Measurements from ENCODE around the gene TBC1D24.
"Not testable (repeated sequence)": the region's sequence is repeated elsewhere in the genome, so short reads cannot be mapped to it uniquely, and the experiment has no call there.

The TBC1D24 gene

GRCh38 chr16:2432801-2433505, 42.0 kb upstream of the TBC1D24 start:
- no peaks in the 10 kb centered on the region for H3K9me3 ChIP-seq (ENCODE audit: insufficient read depth, low read depth, low read length)
- WGBS, result 96% methylated on average over 15 of the region's 15 CpGs
- 0 out of 2 replicates have a peak, but pooled peaks cover 5% of the 10 kb centered on the region for H3K4me1 ChIP-seq (ENCODE audit: insufficient read depth, low read length)
- H3K27me3 ChIP-seq (ENCODE audit: insufficient read depth, low read length), result no peaks in the 10 kb centered on the region
- no peak overlapping the region for H3K9ac ChIP-seq (ENCODE audit: low read depth, low read length)
- peaks cover 68% of the 10 kb centered on the region for H3K36me3 ChIP-seq (ENCODE audit: insufficient read depth, low read length)
- no peak overlapping the region for H3K4me3 ChIP-seq (ENCODE audit: low read length)
- no peak overlapping the region for H3K27ac ChIP-seq (ENCODE audit: low read depth, low read length)

GRCh38 chr16:2435236-2435635, 39.7 kb upstream of the TBC1D24 start:
- whole genome bisulfite sequencing, result 83% methylated on average over 4 of the region's 4 CpGs
- H3K36me3 ChIP-seq (ENCODE audit: insufficient read depth, low read length), result peaks cover 91% of the 10 kb centered on the region
- H3K4me1 ChIP-seq (ENCODE audit: insufficient read depth, low read length), result not testable (repeated sequence)

GRCh38 chr16:2436110-2436509, 38.8 kb upstream of the TBC1D24 start:
- H3K4me1 ChIP-seq (ENCODE audit: insufficient read depth, low read length), result no peaks in the 10 kb centered on the region
- 96% methylated on average over 9 of the region's 9 CpGs for WGBS

More at GRCh38 chr16:2435236-2435635, 39.7 kb upstream of the TBC1D24 start:
- not testable (repeated sequence) for H3K27me3 ChIP-seq (ENCODE audit: insufficient read depth, low read length); H3K9me3 ChIP-seq (ENCODE audit: insufficient read depth, low read depth, low read length); H3K4me3 ChIP-seq (ENCODE audit: low read length); H3K27ac ChIP-seq (ENCODE audit: low read depth, low read length); H3K9ac ChIP-seq (ENCODE audit: low read depth, low read length)

GRCh38 chr16:2437032-2437790, 37.7 kb upstream of the TBC1D24 start:
- Histone ChIP-seq H3K9me3 (ENCODE audit: insufficient read depth, low read depth, low read length) (no peaks in the 10 kb centered on the region), H3K27ac (ENCODE audit: low read depth, low read length) (no peak overlapping the region), H3K27me3 (ENCODE audit: insufficient read depth, low read length) (no peaks in the 10 kb centered on the region), H3K4me1 (ENCODE audit: insufficient read depth, low read length) (no peaks in the 10 kb centered on the region), H3K4me3 (ENCODE audit: low read length) (no peak overlapping the region), H3K9ac (ENCODE audit: low read depth, low read length) (no peak overlapping the region), H3K36me3 (ENCODE audit: insufficient read depth, low read length) (peaks cover 85% of the 10 kb centered on the region)
- WGBS, result 96% methylated on average over 24 of the region's 24 CpGs

More at GRCh38 chr16:2436110-2436509, 38.8 kb upstream of the TBC1D24 start:
- no peak overlapping the region for H3K4me3 ChIP-seq (ENCODE audit: low read length)
- H3K36me3 ChIP-seq (ENCODE audit: insufficient read depth, low read length), result peaks cover 91% of the 10 kb centered on the region
- H3K9me3 ChIP-seq (ENCODE audit: insufficient read depth, low read depth, low read length), result no peaks in the 10 kb centered on the region
- no peaks in the 10 kb centered on the region for H3K27me3 ChIP-seq (ENCODE audit: insufficient read depth, low read length)
- no peak overlapping the region for H3K9ac ChIP-seq (ENCODE audit: low read depth, low read length)
- H3K27ac ChIP-seq (ENCODE audit: low read depth, low read length), result no peak overlapping the region

- WGBS, result 96% methylated on average over 14 of the region's 14 CpGs
- no peaks in the 10 kb centered on the region for H3K4me1 ChIP-seq (ENCODE audit: insufficient read depth, low read length)
- no peak overlapping the region for H3K9ac ChIP-seq (ENCODE audit: low read depth, low read length)
- no peak overlapping the region for H3K27ac ChIP-seq (ENCODE audit: low read depth, low read length)
- peaks cover 77% of the 10 kb centered on the region for H3K36me3 ChIP-seq (ENCODE audit: insufficient read depth, low read length)
- H3K27me3 ChIP-seq (ENCODE audit: insufficient read depth, low read length), result no peaks in the 10 kb centered on the region
- no peaks in the 10 kb centered on the region for H3K9me3 ChIP-seq (ENCODE audit: insufficient read depth, low read depth, low read length)
- no peak overlapping the region for H3K4me3 ChIP-seq (ENCODE audit: low read length)
Observed at GRCh38 chr16:2438121-2438520, 36.8 kb upstream of the TBC1D24 start.

GRCh38 chr16:2439598-2439997, 35.3 kb upstream of the TBC1D24 start:
- Histone ChIP-seq H3K27me3 (ENCODE audit: insufficient read depth, low read length) (no peaks in the 10 kb centered on the region), H3K9ac (ENCODE audit: low read depth, low read length) (no peak overlapping the region), H3K36me3 (ENCODE audit: insufficient read depth, low read length) (peaks cover 77% of the 10 kb centered on the region), H3K4me1 (ENCODE audit: insufficient read depth, low read length) (no peaks in the 10 kb centered on the region), H3K9me3 (ENCODE audit: insufficient read depth, low read depth, low read length) (no peaks in the 10 kb centered on the region), H3K4me3 (ENCODE audit: low read length) (no peak overlapping the region), H3K27ac (ENCODE audit: low read depth, low read length) (no peak overlapping the region)
- 97% methylated on average over 11 of the region's 11 CpGs for WGBS

GRCh38 chr16:2441143-2441804, 33.7 kb upstream of the TBC1D24 start:
- not testable (repeated sequence) for H3K4me3 ChIP-seq (ENCODE audit: low read length); H3K27me3 ChIP-seq (ENCODE audit: insufficient read depth, low read length); H3K9ac ChIP-seq (ENCODE audit: low read depth, low read length); H3K4me1 ChIP-seq (ENCODE audit: insufficient read depth, low read length); H3K9me3 ChIP-seq (ENCODE audit: insufficient read depth, low read depth, low read length); H3K27ac ChIP-seq (ENCODE audit: low read depth, low read length)
- 83% methylated on average over 14 of the region's 15 CpGs for WGBS
- H3K36me3 ChIP-seq (ENCODE audit: insufficient read depth, low read length), result peaks cover 81% of the 10 kb centered on the region

GRCh38 chr16:2443555-2443954, 31.4 kb upstream of the TBC1D24 start:
- 94% methylated on average over 8 of the region's 9 CpGs for WGBS
- H3K27ac ChIP-seq (ENCODE audit: low read depth, low read length), result no peak overlapping the region
- peaks cover 81% of the 10 kb centered on the region for H3K36me3 ChIP-seq (ENCODE audit: insufficient read depth, low read length)
- no peaks in the 10 kb centered on the region for H3K4me1 ChIP-seq (ENCODE audit: insufficient read depth, low read length)
- no peak overlapping the region for H3K4me3 ChIP-seq (ENCODE audit: low read length)
- H3K9ac ChIP-seq (ENCODE audit: low read depth, low read length), result no peak overlapping the region
- no peaks in the 10 kb centered on the region for H3K27me3 ChIP-seq (ENCODE audit: insufficient read depth, low read length)
- no peaks in the 10 kb centered on the region for H3K9me3 ChIP-seq (ENCODE audit: insufficient read depth, low read depth, low read length)

- Histone ChIP-seq H3K4me3 (ENCODE audit: low read length) (no peak overlapping the region), H3K27me3 (ENCODE audit: insufficient read depth, low read length) (no peaks in the 10 kb centered on the region), H3K4me1 (ENCODE audit: insufficient read depth, low read length) (no peaks in the 10 kb centered on the region), H3K36me3 (ENCODE audit: insufficient read depth, low read length) (peaks cover 92% of the 10 kb centered on the region), H3K27ac (ENCODE audit: low read depth, low read length) (no peak overlapping the region), H3K9me3 (ENCODE audit: insufficient read depth, low read depth, low read length) (no peaks in the 10 kb centered on the region), H3K9ac (ENCODE audit: low read depth, low read length) (no peak overlapping the region)
- WGBS, result 94% methylated on average over 11 of the region's 11 CpGs
Observed at GRCh38 chr16:2447920-2448583, 26.9 kb upstream of the TBC1D24 start.

GRCh38 chr16:2449118-2449517, 25.8 kb upstream of the TBC1D24 start:
- H3K9ac ChIP-seq (ENCODE audit: low read depth, low read length), result no peak overlapping the region
- H3K27me3 ChIP-seq (ENCODE audit: insufficient read depth, low read length), result no peaks in the 10 kb centered on the region
- H3K36me3 ChIP-seq (ENCODE audit: insufficient read depth, low read length), result peaks cover 93% of the 10 kb centered on the region
- H3K27ac ChIP-seq (ENCODE audit: low read depth, low read length), result no peak overlapping the region
- 98% methylated on average over 25 of the region's 25 CpGs for whole genome bisulfite sequencing
- no peaks in the 10 kb centered on the region for H3K9me3 ChIP-seq (ENCODE audit: insufficient read depth, low read depth, low read length)
- H3K4me3 ChIP-seq (ENCODE audit: low read length), result no peak overlapping the region
- H3K4me1 ChIP-seq (ENCODE audit: insufficient read depth, low read length), result no peaks in the 10 kb centered on the region

GRCh38 chr16:2450535-2450934, 24.4 kb upstream of the TBC1D24 start:
- 98% methylated on average over 8 of the region's 8 CpGs for WGBS
- H3K36me3 ChIP-seq (ENCODE audit: insufficient read depth, low read length), result peaks cover 91% of the 10 kb centered on the region

More at GRCh38 chr16:2450535-2450934, 24.4 kb upstream of the TBC1D24 start:
- no peaks in the 10 kb centered on the region for H3K9me3 ChIP-seq (ENCODE audit: insufficient read depth, low read depth, low read length)
- no peaks in the 10 kb centered on the region for H3K27me3 ChIP-seq (ENCODE audit: insufficient read depth, low read length)
- H3K27ac ChIP-seq (ENCODE audit: low read depth, low read length), result no peak overlapping the region
- H3K9ac ChIP-seq (ENCODE audit: low read depth, low read length), result no peak overlapping the region
- no peaks in the 10 kb centered on the region for H3K4me1 ChIP-seq (ENCODE audit: insufficient read depth, low read length)
- no peak overlapping the region for H3K4me3 ChIP-seq (ENCODE audit: low read length)
